Measurements from ENCODE around the gene MTX3.

Gene MTX3

GRCh38 chr5:79973996-79974395 is 17.1 kb downstream of the MTX3 start:
- TF ChIP-seq JUND (IDR thresholded peaks at IDR 0.05; ENCODE audit: low read depth): no peak
- in situ Hi-C loops (cut with HindIII; ENCODE audit: low pct_unique_long_range_greater_than_20kb, low sequenced_read_pairs): no loop called here
- no peak for DNase-seq (ENCODE audit: low read depth in 1 of 2, low spot score in 1 of 2)

GRCh38 chr5:79973511-79973910 is 17.6 kb downstream of the MTX3 start:
- TF ChIP-seq JUND (IDR thresholded peaks at IDR 0.05; ENCODE audit: low read depth): no peak

DNA sequence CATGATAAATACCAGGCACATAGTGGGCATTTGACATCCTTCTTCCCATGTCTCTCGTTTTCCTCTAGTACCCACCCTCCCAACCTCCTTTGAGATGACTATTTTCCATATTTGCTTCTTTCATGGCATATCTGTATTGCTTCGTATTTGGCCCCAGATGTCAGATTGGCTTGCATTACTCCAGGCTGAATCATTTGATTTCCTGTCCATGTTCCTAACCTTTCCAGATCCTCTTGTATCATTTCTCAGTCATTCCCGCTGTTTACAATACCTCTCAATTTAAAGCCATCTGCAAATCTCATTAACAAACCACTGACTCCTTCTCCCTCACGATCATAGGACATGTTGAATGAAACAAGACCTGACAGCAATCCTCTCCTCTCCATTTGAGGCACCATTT is 19.9 kb downstream of the MTX3 start:
- no peak for TF ChIP-seq JUND (IDR thresholded peaks at IDR 0.05; ENCODE audit: low read depth)
- in situ Hi-C loops (cut with HindIII; ENCODE audit: low pct_unique_long_range_greater_than_20kb, low sequenced_read_pairs): no loop called here
- DNase-seq (ENCODE audit: low read depth in 1 of 2, low spot score in 1 of 2): no peak

More at GRCh38 chr5:79973511-79973910, 17.6 kb downstream of the MTX3 start:
- in situ Hi-C loops (cut with HindIII; ENCODE audit: low pct_unique_long_range_greater_than_20kb, low sequenced_read_pairs): no loop called here
- no peak for DNase-seq (ENCODE audit: low read depth in 1 of 2, low spot score in 1 of 2)

GRCh38 chr5:79966448-79966847 is 24.6 kb downstream of the MTX3 start:
- in situ Hi-C loops (cut with HindIII; ENCODE audit: low pct_unique_long_range_greater_than_20kb, low sequenced_read_pairs): no loop called here
- DNase-seq (ENCODE audit: low read depth in 1 of 2, low spot score in 1 of 2): no peak
- TF ChIP-seq JUND (IDR thresholded peaks at IDR 0.05; ENCODE audit: low read depth): no peak

DNA sequence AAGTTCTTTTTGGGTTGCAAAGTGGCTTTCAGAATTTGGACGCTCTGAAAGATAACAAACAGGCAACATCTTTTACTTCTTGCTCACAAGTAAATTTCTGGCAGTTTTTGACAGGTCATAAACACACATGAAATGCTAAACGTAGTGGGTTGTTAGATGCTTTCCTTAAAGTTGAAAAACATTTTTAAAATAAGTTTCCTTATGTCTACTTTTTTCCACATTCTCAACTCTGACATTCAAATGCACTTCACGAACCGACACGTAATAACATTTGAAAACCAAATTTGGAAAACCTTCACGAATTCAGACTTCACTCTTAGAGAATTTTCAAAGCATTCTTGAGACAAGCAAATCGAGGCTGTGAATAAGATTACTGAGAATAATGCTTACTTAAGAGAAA is 26.9 kb downstream of the MTX3 start:
- no peak for TF ChIP-seq JUND (IDR thresholded peaks at IDR 0.05; ENCODE audit: low read depth)
- in situ Hi-C loops (cut with HindIII; ENCODE audit: low pct_unique_long_range_greater_than_20kb, low sequenced_read_pairs): no loop called here
- no peak for DNase-seq (ENCODE audit: low read depth in 1 of 2, low spot score in 1 of 2)

- no peak for TF ChIP-seq JUND (IDR thresholded peaks at IDR 0.05; ENCODE audit: low read depth)
- no peak for DNase-seq (ENCODE audit: low read depth in 1 of 2, low spot score in 1 of 2)
- in situ Hi-C loops (cut with HindIII; ENCODE audit: low pct_unique_long_range_greater_than_20kb, low sequenced_read_pairs): no loop called here
Measured at GRCh38 chr5:79963261-79964061, 27.6 kb downstream of the MTX3 start.

- TF ChIP-seq JUND (IDR thresholded peaks at IDR 0.05; ENCODE audit: low read depth): no peak
- in situ Hi-C loops (cut with HindIII; ENCODE audit: low pct_unique_long_range_greater_than_20kb, low sequenced_read_pairs): no loop called here
- no peak for DNase-seq (ENCODE audit: low read depth in 1 of 2, low spot score in 1 of 2)
Measured at GRCh38 chr5:79962575-79963222, 28.4 kb downstream of the MTX3 start.

- peak in 1 of 2 experiments; percentile 25 for DNase-seq (ENCODE audit: low read depth in 1 of 2, low spot score in 1 of 2)
- in situ Hi-C loops (cut with HindIII; ENCODE audit: low pct_unique_long_range_greater_than_20kb, low sequenced_read_pairs): no loop called here
- TF ChIP-seq JUND (IDR thresholded peaks at IDR 0.05; ENCODE audit: low read depth): no peak
Measured at GRCh38 chr5:79961716-79962574, 29.1 kb downstream of the MTX3 start.

- no peak for TF ChIP-seq JUND (IDR thresholded peaks at IDR 0.05; ENCODE audit: low read depth)
- DNase-seq (ENCODE audit: low read depth in 1 of 2, low spot score in 1 of 2): no peak
- in situ Hi-C loops (cut with HindIII; ENCODE audit: low pct_unique_long_range_greater_than_20kb, low sequenced_read_pairs): no loop called here
Measured at GRCh38 chr5:79959407-79959806, 31.7 kb downstream of the MTX3 start.

DNA sequence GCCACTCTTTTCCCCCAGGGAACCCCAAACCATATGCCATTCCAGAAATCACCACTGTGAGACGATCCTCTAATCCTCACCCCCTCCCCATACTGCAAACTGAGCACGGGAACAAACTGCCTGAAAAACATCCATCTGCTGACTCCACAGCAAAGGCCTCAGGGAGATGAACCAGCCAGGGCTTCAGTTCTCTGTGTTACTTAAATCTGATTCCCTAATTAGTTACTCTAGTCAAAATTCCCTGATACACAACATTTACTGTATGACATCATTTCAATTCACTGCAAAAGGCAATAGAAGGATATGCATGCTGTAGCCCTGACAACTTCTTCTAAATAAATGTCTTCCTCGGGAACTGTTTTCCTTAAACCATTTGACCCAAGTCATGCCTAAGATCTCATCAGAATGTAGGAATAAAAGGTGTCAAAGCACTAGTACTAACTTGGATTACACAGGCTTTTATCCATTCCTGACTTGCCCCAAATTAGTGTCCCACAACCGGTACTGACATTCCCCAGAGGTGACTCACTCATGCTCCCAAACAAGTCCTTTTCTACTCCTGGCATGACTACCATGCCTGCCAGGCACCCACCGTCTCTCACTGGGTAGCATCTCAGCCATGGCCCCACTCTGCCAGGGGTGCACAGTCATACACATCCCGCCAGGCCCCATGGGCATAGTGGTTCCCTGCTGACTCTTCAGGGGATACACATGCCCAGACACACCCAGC is 35.0 kb downstream of the MTX3 start:
- TF ChIP-seq JUND (IDR thresholded peaks at IDR 0.05; ENCODE audit: low read depth): no peak
- in situ Hi-C loops (cut with HindIII; ENCODE audit: low pct_unique_long_range_greater_than_20kb, low sequenced_read_pairs): no loop called here
- peak; percentile 35 to 54 for DNase-seq (ENCODE audit: low read depth in 1 of 2, low spot score in 1 of 2)

DNA sequence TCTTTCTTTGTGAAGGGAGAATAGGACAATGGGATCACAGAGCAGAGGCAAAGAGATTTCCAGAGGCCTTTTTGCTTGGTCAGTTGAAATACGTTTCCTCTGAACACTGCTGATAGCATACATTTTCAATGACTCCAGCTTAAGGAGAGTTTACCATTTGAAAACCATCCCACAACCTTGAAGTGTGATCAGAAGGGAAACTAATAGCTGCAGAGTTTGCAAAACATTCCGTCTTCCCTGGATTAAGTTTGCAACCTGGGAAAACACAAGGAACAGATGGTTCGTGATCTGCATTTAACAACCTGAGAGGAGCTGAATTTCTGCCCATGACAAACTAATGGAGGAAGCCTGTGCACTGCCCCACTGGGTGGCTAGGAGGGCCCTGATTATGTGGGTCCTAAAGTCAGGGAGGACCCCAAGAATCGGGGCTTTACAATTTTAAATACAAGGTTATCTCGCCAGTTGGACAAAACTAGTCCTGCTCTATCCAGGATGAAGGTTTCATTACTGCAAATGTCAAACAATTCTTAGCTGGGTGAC is 35.6 kb downstream of the MTX3 start:
- no peak for TF ChIP-seq JUND (IDR thresholded peaks at IDR 0.05; ENCODE audit: low read depth)
- in situ Hi-C loops (cut with HindIII; ENCODE audit: low pct_unique_long_range_greater_than_20kb, low sequenced_read_pairs): no loop called here
- no peak for DNase-seq (ENCODE audit: low read depth in 1 of 2, low spot score in 1 of 2)

- TF ChIP-seq JUND (IDR thresholded peaks at IDR 0.05; ENCODE audit: low read depth): no peak
- peak; percentile 11 to 65 for DNase-seq (ENCODE audit: low read depth in 1 of 2, low spot score in 1 of 2)
- in situ Hi-C loops (cut with HindIII; ENCODE audit: low pct_unique_long_range_greater_than_20kb, low sequenced_read_pairs): no loop called here
Measured at GRCh38 chr5:79954620-79955019, 36.4 kb downstream of the MTX3 start.
